Measurements from ENCODE around the gene GRAMD1C.

Gene GRAMD1C

DNA sequence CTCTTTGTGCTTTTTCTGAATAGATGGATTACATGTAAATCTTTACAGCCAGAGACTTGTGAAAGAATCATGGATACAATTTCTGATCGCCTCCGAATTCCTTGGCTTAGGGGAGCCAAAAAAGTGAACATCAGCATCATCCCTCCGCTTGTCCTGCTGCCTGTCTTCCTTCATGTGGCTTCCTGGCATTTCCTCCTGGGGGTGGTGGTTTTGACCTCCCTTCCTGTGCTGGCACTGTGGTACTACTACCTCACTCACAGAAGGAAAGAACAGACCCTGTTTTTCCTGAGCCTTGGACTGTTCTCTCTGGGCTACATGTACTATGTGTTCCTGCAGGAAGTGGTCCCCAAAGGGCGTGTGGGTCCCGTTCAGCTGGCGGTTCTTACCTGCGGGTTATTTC, 115.1 kb downstream of the GRAMD1C start:
- no peak for DNase-seq

DNA sequence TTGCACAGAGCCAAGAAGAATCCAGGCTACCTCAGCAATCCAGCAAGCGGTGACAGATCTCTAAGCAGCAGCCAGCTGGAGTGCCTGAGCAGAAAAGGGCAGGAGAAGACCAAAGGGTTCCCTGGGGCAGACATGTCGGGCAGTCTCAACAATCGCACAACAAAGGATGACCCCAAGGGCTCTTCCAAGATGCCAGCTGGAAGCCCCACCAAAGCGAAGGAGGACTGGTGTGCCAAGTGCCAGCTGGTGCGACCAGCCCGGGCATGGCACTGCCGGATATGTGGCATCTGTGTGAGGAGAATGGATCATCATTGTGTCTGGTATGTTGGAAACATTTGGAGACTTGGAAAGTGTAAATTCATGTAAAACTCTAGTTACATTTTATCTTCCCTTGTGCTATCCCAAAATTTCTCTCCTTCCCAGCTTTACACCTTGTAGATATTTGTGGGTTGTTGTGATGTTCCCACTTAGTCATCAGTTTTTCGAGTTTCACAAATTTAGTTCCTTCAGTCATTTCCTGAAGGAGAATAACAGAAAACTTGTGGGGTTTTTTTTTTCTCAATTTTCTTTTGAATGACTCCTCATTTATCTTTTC, 115.6 kb downstream of the GRAMD1C start:
- DNase-seq: no peak

DNA sequence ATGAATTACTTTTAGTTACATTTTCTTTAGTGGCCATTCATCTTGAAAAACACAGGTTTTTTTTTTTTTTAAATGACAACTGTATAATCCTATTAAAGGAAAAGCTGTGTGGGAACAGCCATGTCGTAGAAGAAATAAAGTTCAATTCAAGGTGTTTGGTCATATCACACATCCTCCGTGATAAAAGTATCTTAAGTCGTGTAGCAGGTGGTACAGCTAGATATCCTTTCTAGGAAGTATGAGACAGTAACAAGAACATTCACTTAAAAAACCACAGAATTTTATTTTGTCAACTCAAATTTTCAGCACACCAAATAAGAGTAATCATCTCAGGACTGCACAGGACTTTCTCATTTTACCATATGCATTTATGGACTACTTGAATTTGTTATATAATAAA, 125.3 kb downstream of the GRAMD1C start:
- no peak for DNase-seq

DNA sequence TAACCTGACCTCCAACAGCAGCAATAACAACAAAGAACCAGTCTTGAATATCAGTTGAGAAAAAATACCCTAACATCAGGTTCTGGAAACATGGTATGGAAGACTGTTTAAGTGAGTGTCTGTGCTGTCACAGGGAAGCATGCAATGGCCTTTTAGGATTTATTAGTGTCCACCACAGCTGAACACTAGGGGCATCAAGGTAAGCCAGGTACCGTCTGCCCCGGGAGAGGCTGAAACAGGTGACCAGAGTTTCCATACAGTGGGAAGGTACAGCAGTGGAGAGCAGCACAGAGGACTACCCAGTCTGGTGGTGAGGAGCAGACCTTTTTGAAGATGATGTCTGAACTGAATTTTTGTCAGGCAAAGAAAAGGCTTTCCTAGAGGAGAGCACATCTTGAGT, 127.6 kb downstream of the GRAMD1C start:
- DNase-seq: no peak

DNA sequence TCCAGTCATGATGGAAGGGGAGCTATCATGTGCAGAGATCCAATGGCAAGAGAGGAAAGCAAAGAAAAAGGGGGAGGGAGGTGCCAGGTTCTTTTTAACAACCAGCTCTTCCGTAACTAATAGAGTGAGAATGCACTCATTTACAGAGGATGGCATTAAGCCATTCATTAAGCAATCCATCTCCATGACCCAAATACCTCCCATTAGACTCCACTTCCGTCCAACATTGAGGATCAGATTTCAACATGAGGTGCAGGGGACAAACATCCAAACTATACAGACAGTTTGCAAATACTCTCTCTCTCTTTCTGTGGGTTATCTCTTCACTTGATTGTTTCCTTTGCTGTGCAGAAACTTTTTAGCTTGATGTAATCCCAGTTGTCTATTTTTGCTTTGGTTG, 130.4 kb downstream of the GRAMD1C start:
- DNase-seq: no peak

DNA sequence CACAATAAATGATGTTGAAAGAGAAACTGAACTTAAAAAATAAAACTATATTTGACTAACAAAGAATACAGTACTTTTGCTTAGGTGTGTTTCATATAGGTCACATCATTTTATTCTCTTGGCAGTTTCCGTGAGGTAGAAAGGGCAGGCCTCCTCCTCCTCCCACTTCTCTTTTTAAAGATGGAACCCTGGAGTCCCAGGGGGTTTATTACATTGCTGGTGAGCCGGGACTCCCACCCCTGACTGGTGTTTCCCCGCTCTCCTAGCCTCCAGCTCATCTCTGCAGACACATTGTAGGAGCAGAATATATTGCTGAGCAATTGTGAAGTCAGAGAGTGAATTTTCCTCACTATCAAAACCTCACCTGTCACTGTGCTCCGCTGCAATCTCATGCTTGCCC, 139.2 kb downstream of the GRAMD1C start:
- no peak for DNase-seq

DNA sequence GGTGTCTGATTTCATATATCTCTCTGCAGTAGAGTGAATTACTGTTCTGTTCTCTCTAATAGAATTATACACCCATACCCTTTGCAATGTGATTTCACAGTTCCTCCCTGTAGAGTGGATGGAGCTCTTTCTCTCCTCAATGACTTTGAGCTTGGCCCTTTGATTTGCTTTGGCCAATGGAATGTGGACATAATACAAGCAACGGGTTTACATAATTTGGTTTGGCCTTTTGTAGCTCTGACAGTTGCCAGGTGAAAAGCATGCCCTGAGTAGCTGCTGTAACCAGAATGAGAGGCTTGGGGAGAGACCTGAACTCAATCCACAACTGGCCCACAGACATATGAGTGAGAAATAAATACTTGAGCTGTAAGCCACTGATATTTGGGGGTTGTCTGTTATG, 141.3 kb downstream of the GRAMD1C start:
- no peak for DNase-seq

DNA sequence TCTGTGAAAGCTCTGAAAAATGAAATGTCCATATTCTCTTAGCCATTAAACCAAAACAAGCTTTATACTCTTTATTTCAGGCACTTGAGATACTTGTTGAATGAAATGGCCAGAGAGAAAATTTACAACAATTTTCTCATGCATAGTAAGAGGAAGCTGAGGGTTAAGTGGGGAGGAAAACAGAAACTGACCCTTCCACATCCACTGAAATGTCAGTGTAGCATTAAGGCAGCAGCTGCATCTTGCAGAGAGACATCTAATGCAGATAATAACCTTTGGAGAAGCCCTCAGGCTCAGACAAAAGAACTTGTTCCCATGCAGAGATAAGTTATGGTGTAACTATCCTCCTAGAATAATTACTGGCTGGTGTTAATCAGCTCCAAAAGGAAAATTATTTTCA, 143.2 kb downstream of the GRAMD1C start:
- DNase-seq: no peak

DNA sequence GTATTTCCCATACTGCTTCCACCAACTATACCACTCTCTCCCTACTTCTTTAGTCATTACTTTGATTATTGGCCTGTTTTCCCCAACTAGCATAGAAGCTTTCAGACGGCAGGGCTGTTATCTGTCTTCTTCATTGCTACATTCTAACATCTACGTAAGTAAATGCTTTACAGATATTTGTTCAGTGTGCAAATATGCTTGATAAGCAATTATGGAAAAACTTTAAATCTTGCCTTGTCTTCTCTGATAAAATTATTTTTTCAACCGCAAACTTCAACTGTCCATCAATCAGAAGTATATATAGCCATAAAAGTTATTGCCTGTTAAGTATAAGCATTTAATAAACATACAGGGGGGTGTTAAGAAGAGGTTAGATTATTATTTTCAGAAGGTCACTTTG, 145.0 kb downstream of the GRAMD1C start:
- no peak for DNase-seq

DNA sequence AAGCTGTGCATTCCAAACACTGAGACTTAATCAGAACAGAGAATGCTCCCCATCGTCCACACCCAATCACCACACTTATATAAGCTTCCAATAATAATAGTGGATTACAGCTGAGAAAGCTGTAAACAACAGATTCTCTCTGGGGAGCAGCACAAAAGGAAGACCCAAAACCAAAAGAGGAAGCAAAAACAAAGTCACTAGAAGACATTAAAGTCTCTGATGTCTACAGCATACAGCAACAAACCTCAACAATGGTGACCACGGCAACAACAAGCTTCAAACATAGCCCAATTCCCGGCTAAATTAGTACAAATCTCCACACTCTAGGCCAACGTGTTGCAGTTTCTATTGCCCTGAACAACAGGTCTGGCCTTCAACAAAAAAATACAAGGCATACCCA, 147.0 kb downstream of the GRAMD1C start:
- no peak for DNase-seq
